ENCODE results near the gene ZNF750. TPM values are rescaled to one million over a fixed set of nuclear protein-coding genes. Genes with fewer than 3 reads are reported as not detected.

ZNF750 gene
- total and polyA plus RNA-seq, 8 donors, result 0.38 to 3.4 (median 0.68) TPM

GRCh38 chr17:82859431-82860403, 19.9 kb upstream of the ZNF750 start:
- Histone ChIP-seq H3K27me3 (no peaks in the 10 kb centered on the region), H3K4me3 (no peak overlapping the region), H3K36me3 (peaks cover 0 to 3% of the 10 kb centered on the region in 2 donors), H3K4me1 (peaks cover 12 to 31% of the 10 kb centered on the region in 2 donors), H3K9me3 (no peaks in the 10 kb centered on the region), H3K27ac (peak overlapping the region; percentile 69 to 70)
- ATAC-seq, result peak; percentile 89
- intact Hi-C loops (cut with DNase I), result no loop called here
- no peak for TF ChIP-seq CTCF (IDR thresholded peaks at IDR 0.05)
- DNase-seq, result peak in 3 of 4 donors; percentile 66 to 86 (median 75)

GRCh38 chr17:82858376-82859126, 18.7 kb upstream of the ZNF750 start:
- DNase-seq, result peak in 2 of 4 donors; percentile 67 to 74
- H3K27ac ChIP-seq, result no peak overlapping the region

GRCh38 chr17:82856361-82856760, 16.5 kb upstream of the ZNF750 start:
- Histone ChIP-seq H3K4me1 (peaks cover 12 to 20% of the 10 kb centered on the region in 2 donors), H3K9me3 (no peaks in the 10 kb centered on the region), H3K36me3 (peaks cover 0 to 3% of the 10 kb centered on the region in 2 donors), H3K27ac (no peak overlapping the region), H3K4me3 (no peak overlapping the region), H3K27me3 (no peaks in the 10 kb centered on the region)
- no peak for TF ChIP-seq CTCF (IDR thresholded peaks at IDR 0.05)
- no peak for DNase-seq
- intact Hi-C loops (cut with DNase I), result no loop called here
- ATAC-seq, result no peak

More at GRCh38 chr17:82858376-82859126, 18.7 kb upstream of the ZNF750 start:
- peak; percentile 62 for ATAC-seq
- Histone ChIP-seq H3K4me3 (no peak overlapping the region), H3K27me3 (no peaks in the 10 kb centered on the region), H3K4me1 (peaks cover 12 to 20% of the 10 kb centered on the region in 2 donors), H3K9me3 (no peaks in the 10 kb centered on the region), H3K36me3 (peaks cover 0 to 7% of the 10 kb centered on the region in 2 donors)
- intact Hi-C loops (cut with DNase I), result no loop called here
- no peak for TF ChIP-seq CTCF (IDR thresholded peaks at IDR 0.05)

- intact Hi-C loops (cut with DNase I), result no loop called here
Observed at GRCh38 chr17:82854226-82854625, 14.4 kb upstream of the ZNF750 start.

More at GRCh38 chr17:82854226-82854625, 14.4 kb upstream of the ZNF750 start:
- peaks cover 0 to 3% of the 10 kb centered on the region in 2 donors for H3K36me3 ChIP-seq
- no peaks in the 10 kb centered on the region for H3K27me3 ChIP-seq
- H3K4me3 ChIP-seq, result no peak overlapping the region
- DNase-seq (no peak), ATAC-seq (no peak)
- H3K9me3 ChIP-seq, result no peaks in the 10 kb centered on the region
- no peak for TF ChIP-seq CTCF (IDR thresholded peaks at IDR 0.05)
- no peak overlapping the region for H3K27ac ChIP-seq
- peaks cover 0 to 10% of the 10 kb centered on the region in 2 donors for H3K4me1 ChIP-seq

All from left lung (tissue), 10 donors.